ENCODE measurements around the gene CAPN13.

The CAPN13 gene, protein sequence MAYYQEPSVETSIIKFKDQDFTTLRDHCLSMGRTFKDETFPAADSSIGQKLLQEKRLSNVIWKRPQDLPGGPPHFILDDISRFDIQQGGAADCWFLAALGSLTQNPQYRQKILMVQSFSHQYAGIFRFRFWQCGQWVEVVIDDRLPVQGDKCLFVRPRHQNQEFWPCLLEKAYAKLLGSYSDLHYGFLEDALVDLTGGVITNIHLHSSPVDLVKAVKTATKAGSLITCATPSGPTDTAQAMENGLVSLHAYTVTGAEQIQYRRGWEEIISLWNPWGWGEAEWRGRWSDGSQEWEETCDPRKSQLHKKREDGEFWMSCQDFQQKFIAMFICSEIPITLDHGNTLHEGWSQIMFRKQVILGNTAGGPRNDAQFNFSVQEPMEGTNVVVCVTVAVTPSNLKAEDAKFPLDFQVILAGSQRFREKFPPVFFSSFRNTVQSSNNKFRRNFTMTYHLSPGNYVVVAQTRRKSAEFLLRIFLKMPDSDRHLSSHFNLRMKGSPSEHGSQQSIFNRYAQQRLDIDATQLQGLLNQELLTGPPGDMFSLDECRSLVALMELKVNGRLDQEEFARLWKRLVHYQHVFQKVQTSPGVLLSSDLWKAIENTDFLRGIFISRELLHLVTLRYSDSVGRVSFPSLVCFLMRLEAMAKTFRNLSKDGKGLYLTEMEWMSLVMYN

DNA sequence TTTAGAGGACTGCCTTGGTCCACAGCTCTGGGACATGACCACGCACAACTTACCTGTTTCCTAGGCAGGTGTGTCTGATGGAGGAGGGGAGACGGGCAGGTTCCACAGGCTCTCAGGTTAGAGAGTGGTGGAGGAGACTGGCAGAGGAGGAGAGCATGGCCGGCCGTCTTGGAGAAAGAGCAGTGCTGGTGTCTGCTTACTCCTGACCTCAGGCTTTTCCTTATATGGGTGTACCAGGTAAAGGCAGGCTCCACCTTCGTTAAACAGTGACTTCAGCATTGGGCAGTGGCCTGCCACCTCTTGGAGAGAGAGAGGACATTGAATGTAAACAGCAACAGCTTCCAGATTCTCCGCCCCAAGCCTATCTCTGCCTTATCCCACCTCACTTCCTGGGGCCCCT is at the start of gene CAPN13:
Gene CAPN13 (minus strand): TSS at position 198 of the 400 bp plus-strand sequence. CDS start 20,121 bp downstream, outside the sequence.
- DNase-seq = no peak

- no peak for DNase-seq
These were observed 40.6 kb upstream of the CAPN13 start for GRCh38 chr2:30847841-30848240.

DNA sequence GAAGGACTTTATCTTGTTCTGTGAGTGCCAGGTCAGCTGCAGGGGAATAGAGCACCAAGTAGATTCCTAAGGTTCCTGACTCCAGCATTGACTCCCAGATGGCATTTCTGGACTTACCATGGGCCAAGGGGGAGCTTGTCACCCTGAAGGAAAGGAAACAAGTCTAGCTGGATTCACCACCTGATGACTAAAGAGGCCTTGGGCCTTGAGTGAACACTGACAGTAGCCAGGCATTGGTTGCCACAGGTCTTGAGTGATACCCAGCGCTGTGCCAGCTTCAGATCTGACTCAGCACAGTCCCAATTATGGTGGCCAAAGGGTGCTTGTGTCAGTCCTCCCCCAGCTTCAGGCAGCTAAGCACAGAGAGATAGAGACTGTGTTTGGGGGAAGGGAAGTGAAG is 40.1 kb upstream of the CAPN13 start:
- DNase-seq = no peak

DNA sequence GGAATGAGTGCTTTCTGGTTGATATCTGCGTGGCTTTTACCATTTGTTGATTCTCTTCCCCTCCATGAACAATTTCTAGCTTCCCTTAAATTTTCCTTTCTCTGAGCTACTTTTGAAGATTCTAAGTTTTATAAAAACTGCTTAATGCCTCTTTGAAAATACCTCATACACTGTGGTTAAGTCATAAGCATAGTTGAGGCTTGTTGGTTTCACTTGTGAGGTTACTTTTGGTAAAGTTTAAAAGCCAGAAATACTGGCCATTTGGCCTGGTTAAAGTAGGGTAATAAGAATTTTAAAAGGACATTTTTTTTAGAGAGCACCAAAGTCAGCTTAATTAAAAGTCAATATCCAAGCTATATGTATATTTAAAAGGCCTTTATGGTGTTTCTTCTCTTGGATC is 21.3 kb upstream of the CAPN13 start:
- no peak for DNase-seq

- DNase-seq = no peak
These were observed 19.7 kb upstream of the CAPN13 start for GRCh38 chr2:30826916-30827315.

GRCh38 chr2:30826481-30826880 is 19.2 kb upstream of the CAPN13 start:
- DNase-seq = no peak

DNA sequence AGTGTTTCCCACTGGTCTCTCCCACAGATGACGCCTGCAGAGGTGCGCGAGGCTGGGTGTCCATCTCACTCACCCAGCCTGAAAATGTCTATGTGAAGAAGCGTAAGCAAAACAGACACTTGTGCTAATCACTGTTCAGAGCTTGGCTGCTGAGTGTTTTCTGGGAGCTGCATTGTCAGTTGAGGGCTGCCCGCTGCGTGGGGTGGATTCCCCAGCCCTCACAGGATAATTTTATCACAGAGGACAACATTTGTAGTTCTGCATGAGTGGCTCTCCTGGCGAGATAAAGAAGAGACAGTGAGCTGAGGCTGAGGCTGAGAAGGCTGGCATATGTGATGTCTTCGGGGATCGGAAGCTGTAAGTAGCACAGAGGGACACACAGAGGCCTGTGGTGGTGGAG is 16.2 kb upstream of the CAPN13 start:
- DNase-seq = no peak

- no peak for DNase-seq
These were observed 14.7 kb upstream of the CAPN13 start for GRCh38 chr2:30821960-30822359.

GRCh38 chr2:30820381-30821055 is 13.3 kb upstream of the CAPN13 start:
- no peak for DNase-seq

- DNase-seq = no peak
These were observed 2.7 kb upstream of the CAPN13 start for GRCh38 chr2:30809938-30810337.

DNA sequence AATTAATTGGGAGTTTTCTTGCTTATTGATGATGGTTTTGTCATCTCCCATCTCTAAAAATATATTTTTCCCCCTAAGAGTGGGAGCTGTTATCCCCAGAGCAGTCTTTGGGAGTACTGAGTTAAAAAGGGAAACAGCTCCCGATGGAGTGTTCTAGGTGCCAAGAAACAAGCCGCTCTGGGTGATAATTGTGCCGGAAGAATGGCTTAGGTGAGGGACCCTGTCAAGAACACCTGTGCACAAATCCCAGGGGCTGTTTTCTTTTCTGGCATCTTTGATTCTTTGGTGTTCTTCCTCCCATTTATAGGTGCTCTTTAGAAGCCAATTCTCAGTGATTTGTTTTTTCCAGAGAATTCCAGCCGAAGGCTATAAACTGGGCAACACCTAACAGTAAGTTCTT is 1.4 kb upstream of the CAPN13 start:
- DNase-seq = no peak

- no peak for DNase-seq
These were observed 4.0 kb downstream of the CAPN13 start for GRCh38 chr2:30803281-30803680.

DNA sequence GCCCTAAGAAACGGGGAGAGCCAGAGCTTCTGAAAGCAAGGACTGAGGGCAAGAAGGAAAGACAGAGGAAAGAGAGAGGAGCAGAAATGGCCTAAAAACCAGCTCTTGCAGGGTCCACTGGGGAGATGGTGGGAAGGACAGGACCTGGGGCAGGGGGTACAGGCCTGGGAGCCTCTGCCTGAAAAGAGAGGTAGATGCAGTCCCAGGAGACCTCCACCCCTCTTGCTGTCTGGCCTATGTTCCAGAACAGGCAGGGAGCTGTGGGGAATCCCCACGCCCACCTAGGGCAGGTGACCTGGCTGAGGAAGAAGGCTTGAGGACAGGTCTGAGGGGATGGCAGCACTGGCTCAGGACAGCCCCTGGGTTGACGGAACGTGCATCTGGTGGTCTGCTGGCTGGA is 4.6 kb downstream of the CAPN13 start:
- no peak for DNase-seq

- DNase-seq = no peak
These were observed 5.3 kb downstream of the CAPN13 start for GRCh38 chr2:30801821-30802455.

- DNase-seq = no peak
These were observed 7.1 kb downstream of the CAPN13 start for GRCh38 chr2:30800159-30800558.

DNA sequence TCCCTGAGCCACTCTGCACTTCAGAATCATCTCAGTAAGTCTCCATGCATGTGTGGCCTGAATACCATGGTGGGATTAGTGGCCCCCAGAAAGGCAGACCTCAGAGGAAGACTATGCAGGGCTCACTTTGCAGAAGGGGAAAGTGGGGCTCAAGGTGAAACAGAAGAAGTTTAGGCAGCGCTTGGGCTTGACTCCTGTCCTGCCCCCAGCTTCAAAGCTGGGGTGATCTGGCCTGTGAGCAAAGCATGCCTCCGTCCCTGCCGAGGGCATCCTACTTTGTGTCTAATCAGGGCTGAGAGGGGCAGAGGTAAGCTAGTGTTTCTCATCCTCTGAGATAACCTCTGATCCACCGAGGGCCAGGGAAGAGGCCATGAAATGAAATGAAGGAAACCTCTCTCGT is 7.9 kb downstream of the CAPN13 start:
- DNase-seq = no peak

DNA sequence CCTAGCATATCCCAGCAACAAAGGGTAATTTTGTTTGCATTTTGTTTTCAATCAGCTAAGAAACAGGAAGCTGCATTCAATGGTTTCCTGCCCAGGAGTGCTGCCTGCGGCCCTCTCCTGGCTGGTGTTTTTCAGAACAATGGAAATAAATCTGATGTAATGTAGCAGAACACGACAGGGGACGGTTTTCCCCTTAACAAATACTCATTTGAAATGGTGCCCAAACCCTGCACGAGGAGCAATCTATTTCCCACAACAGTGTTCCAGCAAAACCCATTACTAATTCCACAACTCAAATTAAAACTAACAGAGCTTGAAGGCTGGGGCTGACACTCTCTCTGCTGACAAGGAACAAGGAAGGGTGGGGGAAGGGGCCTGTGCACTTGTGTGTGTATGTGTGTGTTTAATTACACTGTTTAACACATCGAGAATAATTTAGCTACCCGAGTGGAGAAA is 8.7 kb downstream of the CAPN13 start:
- no peak for DNase-seq

DNA sequence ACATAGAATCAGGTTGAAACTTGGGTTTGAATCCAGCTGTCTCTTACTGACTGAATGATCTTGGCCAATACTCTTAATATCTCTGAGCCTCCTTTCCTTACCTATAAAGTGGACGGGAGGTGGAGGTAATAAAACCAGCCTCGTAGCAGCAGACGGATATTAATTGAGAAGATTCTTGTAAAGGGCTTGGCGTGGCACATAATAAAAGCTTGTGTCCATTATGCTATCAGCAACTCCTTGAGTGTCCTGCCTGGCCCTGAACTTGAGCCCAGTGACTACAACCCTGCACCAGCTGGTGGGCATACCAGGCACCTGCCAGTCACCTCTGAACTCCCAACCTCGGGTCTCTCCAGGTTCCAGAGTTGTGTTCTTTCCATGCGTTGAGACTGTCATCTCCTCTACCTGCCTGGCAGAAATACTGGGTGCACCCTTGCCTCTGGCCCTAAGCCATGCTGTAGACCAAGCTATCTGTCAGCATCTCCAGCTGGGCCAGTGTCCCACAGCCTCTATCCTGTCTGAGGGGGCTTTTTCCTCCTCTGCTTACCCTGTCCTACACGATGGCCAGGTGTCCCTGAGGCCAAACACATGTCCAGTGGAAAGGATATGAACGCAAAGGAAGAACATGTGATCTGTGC is 9.7 kb downstream of the CAPN13 start:
- DNase-seq = no peak

- DNase-seq = no peak
These were observed 10.5 kb downstream of the CAPN13 start for GRCh38 chr2:30796699-30797098.

DNA sequence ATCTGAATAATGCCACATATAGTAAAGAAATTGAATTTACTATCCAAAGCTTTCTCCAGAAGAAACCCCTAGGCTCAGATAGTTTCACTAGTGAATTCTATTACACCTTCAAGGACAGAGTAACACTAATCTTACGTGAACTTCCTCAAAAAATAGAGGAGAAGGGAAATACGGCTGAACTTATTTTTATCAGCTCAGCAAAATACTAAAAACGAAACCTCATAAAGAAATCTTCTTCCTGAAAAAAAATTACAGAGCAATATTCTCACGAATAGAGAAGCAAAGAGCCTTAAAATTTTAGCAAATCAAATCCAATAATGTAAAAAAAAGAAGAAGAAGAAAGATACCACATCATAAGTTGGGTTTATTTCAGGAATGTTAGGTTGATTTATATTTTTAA is 14.7 kb downstream of the CAPN13 start:
- DNase-seq = no peak

DNA sequence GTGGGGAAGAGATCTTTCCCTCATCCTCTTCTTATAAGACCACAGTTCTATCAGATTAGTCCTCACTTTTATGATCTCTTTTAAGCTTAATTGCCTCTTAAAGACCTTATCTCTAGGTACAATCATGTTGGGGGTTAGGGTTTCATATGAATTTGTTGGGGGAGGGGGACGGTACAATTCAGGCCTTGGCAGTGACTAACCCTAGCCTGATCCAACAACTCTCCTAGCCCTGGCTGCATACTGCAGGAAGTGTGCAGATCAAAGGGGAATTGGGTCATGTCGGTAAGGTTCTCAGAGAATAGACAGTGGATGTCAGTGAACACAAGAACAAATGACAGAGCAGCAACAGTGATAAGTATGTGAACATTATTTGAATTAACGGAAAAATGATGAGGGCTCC is 16.4 kb downstream of the CAPN13 start:
- no peak for DNase-seq

- no peak for DNase-seq
These were observed 17.5 kb downstream of the CAPN13 start for GRCh38 chr2:30789670-30790210.
